Measurements from ENCODE around the gene ANTXR1. TPM values are rescaled to one million over a fixed set of nuclear protein-coding genes. Genes with fewer than 3 reads are reported as not detected.

The ANTXR1 gene
- total and polyA plus RNA-seq, 2 donors (not counting 1 experiment from before 2014, with no cell fraction given): 44.6 to 101 TPM

- no peaks in the 10 kb centered on the region for H3K27me3 ChIP-seq (ENCODE audit: control insufficient read depth, insufficient read depth, low read length)
- H3K36me3 ChIP-seq (ENCODE audit: control insufficient read depth, insufficient read depth, low read length): no peaks in the 10 kb centered on the region
- no peak overlapping the region for H3K27ac ChIP-seq (ENCODE audit: insufficient read depth, low read length)
- DNase-seq (ENCODE audit: low read depth in 2 of 2): no peak
- no peak overlapping the region for H3K4me2 ChIP-seq (ENCODE audit: extremely low read depth, insufficient read depth, low read length)
- H2AFZ ChIP-seq (ENCODE audit: low read length): no peak overlapping the region
- no peaks in the 10 kb centered on the region for H3K9me3 ChIP-seq (ENCODE audit: control insufficient read depth, insufficient read depth, low read depth, low read length)
- no peaks in the 10 kb centered on the region for H4K20me1 ChIP-seq (ENCODE audit: control insufficient read depth, extremely low read depth, insufficient read depth, low read length)
- no peak for TF ChIP-seq EZH2 (IDR thresholded peaks at IDR 0.05; ENCODE audit: low read length, missing control alignments)
- TF ChIP-seq, protein P1, sequence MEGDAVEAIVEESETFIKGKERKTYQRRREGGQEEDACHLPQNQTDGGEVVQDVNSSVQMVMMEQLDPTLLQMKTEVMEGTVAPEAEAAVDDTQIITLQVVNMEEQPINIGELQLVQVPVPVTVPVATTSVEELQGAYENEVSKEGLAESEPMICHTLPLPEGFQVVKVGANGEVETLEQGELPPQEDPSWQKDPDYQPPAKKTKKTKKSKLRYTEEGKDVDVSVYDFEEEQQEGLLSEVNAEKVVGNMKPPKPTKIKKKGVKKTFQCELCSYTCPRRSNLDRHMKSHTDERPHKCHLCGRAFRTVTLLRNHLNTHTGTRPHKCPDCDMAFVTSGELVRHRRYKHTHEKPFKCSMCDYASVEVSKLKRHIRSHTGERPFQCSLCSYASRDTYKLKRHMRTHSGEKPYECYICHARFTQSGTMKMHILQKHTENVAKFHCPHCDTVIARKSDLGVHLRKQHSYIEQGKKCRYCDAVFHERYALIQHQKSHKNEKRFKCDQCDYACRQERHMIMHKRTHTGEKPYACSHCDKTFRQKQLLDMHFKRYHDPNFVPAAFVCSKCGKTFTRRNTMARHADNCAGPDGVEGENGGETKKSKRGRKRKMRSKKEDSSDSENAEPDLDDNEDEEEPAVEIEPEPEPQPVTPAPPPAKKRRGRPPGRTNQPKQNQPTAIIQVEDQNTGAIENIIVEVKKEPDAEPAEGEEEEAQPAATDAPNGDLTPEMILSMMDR (conservative IDR thresholded peaks at IDR 0.05 in 1 of 2, IDR thresholded peaks at IDR 0.05 in 1 of 2; ENCODE audit: low read depth in 1 of 2, low read length in 2 of 2): no peak
- H3K79me2 ChIP-seq (ENCODE audit: control insufficient read depth, insufficient read depth, low read length): no peaks in the 10 kb centered on the region
- no peak overlapping the region for H3K9ac ChIP-seq (ENCODE audit: insufficient read depth, low read length)
- H3K4me1 ChIP-seq (ENCODE audit: control insufficient read depth, extremely low read depth, insufficient read depth, low read length): peaks cover 4% of the 10 kb centered on the region
- no peak overlapping the region for H3K4me3 ChIP-seq (replicated peaks in 1 of 4; ENCODE audit: control extremely low read depth in 1 of 4, insufficient read depth in 1 of 4, low read depth in 3 of 4, low read length in 4 of 4)
These were observed 239.0 kb downstream of the ANTXR1 start for GRCh38 chr2:69251943-69252342.

- H3K4me2 ChIP-seq (ENCODE audit: extremely low read depth, insufficient read depth, low read length): peak overlapping the region; percentile 9
- H3K4me1 ChIP-seq (ENCODE audit: control insufficient read depth, extremely low read depth, insufficient read depth, low read length): peaks cover 4% of the 10 kb centered on the region
- no peaks in the 10 kb centered on the region for H3K36me3 ChIP-seq (ENCODE audit: control insufficient read depth, insufficient read depth, low read length)
- DNase-seq (ENCODE audit: low read depth in 2 of 2): peak; percentile 19 to 64
- no peak overlapping the region for H3K9ac ChIP-seq (ENCODE audit: insufficient read depth, low read length)
- H2AFZ ChIP-seq (ENCODE audit: low read length): no peak overlapping the region
- no peak overlapping the region for H3K4me3 ChIP-seq (replicated peaks in 1 of 4; ENCODE audit: control extremely low read depth in 1 of 4, insufficient read depth in 1 of 4, low read depth in 3 of 4, low read length in 4 of 4)
- H4K20me1 ChIP-seq (ENCODE audit: control insufficient read depth, extremely low read depth, insufficient read depth, low read length): no peaks in the 10 kb centered on the region
- no peaks in the 10 kb centered on the region for H3K79me2 ChIP-seq (ENCODE audit: control insufficient read depth, insufficient read depth, low read length)
- H3K9me3 ChIP-seq (ENCODE audit: control insufficient read depth, insufficient read depth, low read depth, low read length): no peaks in the 10 kb centered on the region
- TF ChIP-seq, protein P1 (conservative IDR thresholded peaks at IDR 0.05 in 1 of 2, IDR thresholded peaks at IDR 0.05 in 1 of 2; ENCODE audit: low read depth in 1 of 2, low read length in 2 of 2): no peak
- no peak for TF ChIP-seq EZH2 (IDR thresholded peaks at IDR 0.05; ENCODE audit: low read length, missing control alignments)
- no peaks in the 10 kb centered on the region for H3K27me3 ChIP-seq (ENCODE audit: control insufficient read depth, insufficient read depth, low read length)
- peak overlapping the region; percentile 58 for H3K27ac ChIP-seq (ENCODE audit: insufficient read depth, low read length)
These were observed 240.1 kb downstream of the ANTXR1 start for GRCh38 chr2:69253112-69253511.

DNA sequence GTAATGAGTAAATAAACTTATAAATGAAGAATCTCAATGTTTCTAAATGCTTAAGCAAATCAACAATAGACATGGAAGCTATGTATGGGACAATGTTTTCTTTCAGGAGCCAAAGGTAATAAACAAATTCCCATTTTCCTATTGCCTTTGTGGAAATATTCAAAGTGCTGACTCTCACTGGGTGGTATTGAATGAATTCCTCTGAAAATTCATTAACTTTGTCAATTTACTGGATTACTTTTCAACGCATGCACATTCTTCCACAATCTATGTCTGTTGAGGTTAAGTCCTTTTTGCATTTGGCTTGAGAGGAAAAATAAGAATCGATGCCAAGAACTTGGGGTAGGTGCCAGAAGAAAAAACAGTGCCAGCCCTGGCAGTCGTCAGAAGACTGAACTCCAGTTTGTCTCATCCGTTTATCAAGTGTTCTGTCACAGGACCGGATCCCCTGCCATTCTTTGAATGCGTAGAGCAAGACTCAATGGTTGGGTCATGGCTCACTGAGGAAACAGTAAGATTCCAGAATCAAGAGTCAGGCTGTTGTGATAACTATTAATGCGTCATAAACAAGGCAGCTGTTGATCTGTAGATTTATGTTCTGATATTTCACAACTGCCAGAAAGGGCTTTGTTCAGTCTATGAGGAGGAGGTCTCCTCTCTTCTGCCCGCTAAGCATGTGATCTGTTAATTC lies 240.8 kb downstream of the ANTXR1 start:
- Histone ChIP-seq H3K9me3 (ENCODE audit: control insufficient read depth, insufficient read depth, low read depth, low read length) (no peaks in the 10 kb centered on the region), H3K4me1 (ENCODE audit: control insufficient read depth, extremely low read depth, insufficient read depth, low read length) (peaks cover 4% of the 10 kb centered on the region)

More for the DNA sequence above, 240.8 kb downstream of the ANTXR1 start:
- no peak for TF ChIP-seq EZH2 (IDR thresholded peaks at IDR 0.05; ENCODE audit: low read length, missing control alignments)
- TF ChIP-seq, protein P1 (conservative IDR thresholded peaks at IDR 0.05 in 1 of 2, IDR thresholded peaks at IDR 0.05 in 1 of 2; ENCODE audit: low read depth in 1 of 2, low read length in 2 of 2): no peak
- Histone ChIP-seq H3K27me3 (ENCODE audit: control insufficient read depth, insufficient read depth, low read length) (no peaks in the 10 kb centered on the region), H4K20me1 (ENCODE audit: control insufficient read depth, extremely low read depth, insufficient read depth, low read length) (no peaks in the 10 kb centered on the region), H2AFZ (ENCODE audit: low read length) (no peak overlapping the region), H3K79me2 (ENCODE audit: control insufficient read depth, insufficient read depth, low read length) (no peaks in the 10 kb centered on the region), H3K4me3 (replicated peaks in 1 of 4; ENCODE audit: control extremely low read depth in 1 of 4, insufficient read depth in 1 of 4, low read depth in 3 of 4, low read length in 4 of 4) (no peak overlapping the region), H3K4me2 (ENCODE audit: extremely low read depth, insufficient read depth, low read length) (peak overlapping the region; percentile 9), H3K9ac (ENCODE audit: insufficient read depth, low read length) (no peak overlapping the region), H3K27ac (ENCODE audit: insufficient read depth, low read length) (peak overlapping the region; percentile 58), H3K36me3 (ENCODE audit: control insufficient read depth, insufficient read depth, low read length) (no peaks in the 10 kb centered on the region)
- DNase-seq (ENCODE audit: low read depth in 2 of 2): peak; percentile 97 to 99
